HUDEP-2 (cell line): ENCODE measurements around the gene SPIN2B.

Source experiments
- DNase-seq, 76 experiments: peaks; one replicate each; lab custom pipeline; 2025; ENCODE audit not compliant: unreplicated experiment in 76 of 76; lab: John Stamatoyannopoulos, UW

Gene SPIN2B

GRCh38 chrX:57074458-57074857 lies 46.9 kb downstream of the SPIN2B start:
- DNase-seq, result no peak

GRCh38 chrX:57070185-57070984 lies 51.0 kb downstream of the SPIN2B start:
- no peak for DNase-seq
